OCI-M1 (cell line): Measurements from ENCODE around the gene TNIK.
"Not testable (repeated sequence)": the region's sequence is repeated elsewhere in the genome, so short reads cannot be mapped to it uniquely, and the experiment has no call there.

Source experiments
- DNase-seq: peaks from one replicate; lab custom pipeline; 2025; lab: John Stamatoyannopoulos, UW

The TNIK gene

DNA sequence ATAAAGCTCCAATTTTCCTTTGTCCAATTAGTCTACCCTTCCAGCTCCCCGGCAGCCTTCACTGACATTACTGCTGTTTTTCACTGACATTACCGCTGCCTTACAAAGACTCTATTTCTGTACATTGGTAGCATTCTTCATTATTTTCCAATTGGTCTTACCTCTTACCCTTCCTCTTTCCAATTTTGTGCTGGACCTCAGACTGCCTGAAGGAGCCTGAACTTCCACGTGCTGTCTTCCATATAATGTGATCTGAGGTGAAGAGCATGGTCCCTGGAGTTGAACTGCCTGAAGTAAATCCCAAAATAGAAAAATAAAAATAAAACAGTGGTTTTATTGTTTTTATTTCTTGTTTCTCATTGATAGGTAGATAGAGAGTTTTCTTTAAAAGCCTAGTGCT is 9.2 kb upstream of the TNIK start:
- no peak for DNase-seq

DNA sequence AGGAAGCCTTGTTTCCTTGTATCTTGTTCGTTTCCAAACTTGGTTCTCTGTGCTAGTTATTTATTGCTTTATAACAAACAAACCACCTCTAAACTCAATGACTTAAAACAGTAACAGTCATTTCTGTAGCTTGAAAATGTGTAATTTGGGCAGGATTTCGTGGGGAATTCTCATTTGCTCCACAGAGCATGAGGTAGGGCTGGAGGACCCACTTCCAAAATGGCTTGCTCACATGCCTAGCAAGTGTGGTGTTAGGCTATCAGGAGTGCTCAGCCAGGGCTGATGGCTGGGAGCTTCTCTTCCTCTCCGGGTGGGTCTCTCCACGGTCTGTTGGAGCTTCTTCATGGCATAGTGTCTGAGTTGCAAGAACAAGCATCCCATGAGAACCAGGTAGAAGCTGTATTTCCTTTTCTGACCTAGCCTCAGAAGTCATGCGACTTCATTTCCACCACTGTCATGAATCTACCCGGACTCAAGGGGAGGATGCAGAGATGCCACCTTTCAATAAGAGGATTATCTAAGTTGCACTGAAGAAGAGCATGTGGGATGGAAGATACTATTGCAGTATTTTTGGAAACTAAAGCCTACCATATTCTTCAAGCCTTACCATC is 8.2 kb upstream of the TNIK start:
- DNase-seq, result no peak

DNA sequence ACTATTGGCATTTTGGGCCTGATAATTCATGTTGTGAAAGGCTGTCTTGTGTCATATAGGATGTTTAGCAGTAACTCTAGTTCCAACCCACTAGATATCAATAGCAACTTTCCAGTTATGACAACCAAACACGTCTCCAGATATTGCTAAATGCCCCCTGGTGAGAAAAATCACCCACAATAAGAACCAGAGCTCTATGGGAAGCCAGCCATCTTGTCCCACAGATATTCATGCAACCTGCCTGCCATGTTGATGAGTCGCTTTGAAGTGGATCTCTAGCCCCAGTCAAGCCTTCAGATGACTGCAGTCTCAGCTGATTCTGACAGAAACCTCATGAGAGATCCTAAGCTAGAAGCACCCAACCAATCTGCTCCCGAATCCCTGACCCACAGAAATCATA is 5.6 kb upstream of the TNIK start:
- no peak for DNase-seq

DNA sequence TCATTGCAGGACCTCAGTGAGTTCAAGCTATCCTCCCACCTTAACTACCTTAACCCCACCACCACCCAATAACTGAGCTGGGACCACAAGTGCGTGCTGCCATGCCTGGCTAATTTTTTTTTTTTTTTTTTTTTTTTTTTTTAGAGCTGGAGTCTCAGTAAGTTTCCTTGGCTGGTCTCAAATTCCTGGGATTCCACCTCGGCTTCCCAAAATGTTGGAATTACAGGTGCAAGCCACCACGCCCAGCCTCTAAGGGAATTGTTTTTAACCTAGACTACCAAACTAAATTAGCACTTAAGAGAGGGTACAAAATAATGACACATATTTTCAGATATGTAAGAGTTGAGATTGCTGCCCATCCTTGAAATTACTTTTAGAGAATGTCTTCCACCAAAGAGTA is 4.3 kb upstream of the TNIK start:
- DNase-seq, result no peak

DNA sequence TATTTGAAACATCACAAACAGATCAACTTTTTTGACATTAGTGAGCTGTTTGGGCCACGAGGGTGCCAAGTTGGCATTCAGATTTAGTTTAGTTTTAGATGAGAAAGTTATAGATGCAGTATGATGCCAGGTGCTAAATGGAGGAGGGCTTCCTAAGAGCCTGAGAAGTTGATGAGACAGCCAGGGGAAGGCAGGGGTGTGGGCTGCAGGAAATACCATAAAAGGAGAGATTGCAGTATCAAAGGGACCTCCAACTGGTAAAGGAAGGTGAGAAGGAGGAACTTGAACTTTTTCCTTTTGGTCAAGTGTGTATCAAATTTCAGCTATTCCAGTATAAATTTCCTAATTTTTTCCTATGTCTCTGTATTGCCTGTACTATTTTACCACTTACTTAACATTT is 2.0 kb upstream of the TNIK start:
- DNase-seq, result peak; percentile 56

DNA sequence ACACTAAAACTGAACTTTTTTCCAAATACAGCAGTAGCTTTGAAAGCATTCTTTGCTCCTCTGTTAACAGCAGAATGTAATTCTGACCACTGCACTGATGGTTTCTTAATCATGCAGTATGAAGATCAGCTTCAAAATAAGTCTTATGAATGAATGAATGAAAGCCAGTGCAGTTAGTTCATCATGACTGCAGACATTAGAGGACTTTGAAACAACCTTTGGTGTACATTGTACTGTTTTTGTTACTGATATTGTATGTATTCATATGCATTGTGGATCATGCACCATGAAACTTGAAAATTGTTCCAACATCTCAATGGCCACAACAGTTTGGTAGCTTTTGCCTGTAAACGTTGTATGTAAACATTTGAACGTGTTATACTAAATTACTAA is 1.3 kb upstream of the TNIK start:
- DNase-seq, result peak; percentile 61

DNA sequence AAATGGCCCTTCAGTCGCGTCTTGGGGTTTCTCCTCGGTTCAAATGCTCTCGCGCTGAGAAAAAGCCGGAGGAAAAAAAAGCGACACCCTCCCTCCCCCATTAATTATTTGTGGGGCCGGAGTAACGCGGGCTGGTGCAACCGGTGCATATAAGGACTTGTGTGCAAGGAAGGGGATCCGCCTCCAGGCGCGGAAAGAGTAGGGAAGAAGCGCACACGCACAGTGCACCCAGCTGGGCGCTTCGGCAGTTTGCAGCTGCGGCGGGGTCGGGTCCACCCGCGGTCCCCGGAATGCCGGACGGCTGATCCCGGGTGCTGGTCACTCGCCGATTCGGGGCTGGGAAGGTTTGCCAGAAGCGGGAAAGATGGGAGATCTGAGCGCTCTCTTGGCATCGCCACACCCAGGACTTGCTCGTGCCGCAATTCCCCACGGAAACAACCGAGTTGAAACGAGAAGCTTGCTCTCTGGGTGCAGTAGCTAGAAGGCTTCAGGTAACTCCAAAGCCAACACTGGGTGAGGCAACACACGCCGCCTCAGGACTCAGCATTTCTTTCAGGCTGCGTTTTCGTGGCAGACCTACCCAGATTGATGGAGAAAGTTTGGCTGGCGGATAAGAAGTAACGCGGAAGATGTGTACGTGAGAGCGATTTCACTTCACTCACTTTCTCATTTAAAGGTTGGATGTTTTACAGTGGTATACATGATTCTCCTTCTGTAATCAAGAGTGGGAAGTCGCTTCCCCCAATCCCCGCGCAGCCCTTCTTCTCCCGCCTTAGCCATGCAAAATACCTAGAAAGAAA is 720 bp upstream of the TNIK start:
- DNase-seq, result peak; percentile 90

DNA sequence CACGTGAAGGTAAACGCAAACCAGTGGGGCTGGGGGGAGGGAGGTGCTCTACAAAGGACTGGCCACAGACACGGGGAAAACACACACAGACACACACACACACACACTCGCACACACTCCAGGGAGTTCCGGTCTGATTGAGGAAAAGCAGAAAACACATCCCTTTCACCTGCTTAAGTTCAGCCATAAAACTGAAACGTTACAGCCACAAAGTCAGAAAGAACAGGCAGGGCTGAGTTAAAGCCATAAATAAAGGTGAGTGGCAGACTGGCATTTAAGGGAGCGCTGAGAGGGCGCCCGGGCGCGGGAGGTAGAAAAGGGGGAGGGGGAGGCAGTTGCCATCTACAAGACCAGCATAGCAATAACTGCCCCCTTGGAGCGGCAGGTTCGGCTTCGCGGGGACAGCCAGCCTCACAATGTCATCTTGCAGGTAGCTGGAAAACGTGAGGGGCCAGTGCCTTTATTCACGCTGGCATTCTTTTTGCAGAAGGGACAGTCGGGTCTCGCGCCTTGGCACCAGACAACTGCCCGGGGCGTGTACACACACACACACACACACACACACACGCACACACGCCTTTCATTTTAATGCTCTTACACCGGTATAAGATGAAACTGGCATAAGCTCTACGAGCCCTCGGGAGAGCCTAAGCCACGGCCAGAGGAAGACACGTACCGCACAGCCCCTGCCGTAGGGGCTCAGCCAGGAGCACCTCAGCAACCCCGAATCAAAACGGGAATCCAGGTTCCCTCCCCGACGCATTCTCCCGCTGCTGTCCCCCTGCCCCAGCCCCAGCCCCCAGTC is 866 bp downstream of the TNIK start:
- DNase-seq, result peak; percentile 57

DNA sequence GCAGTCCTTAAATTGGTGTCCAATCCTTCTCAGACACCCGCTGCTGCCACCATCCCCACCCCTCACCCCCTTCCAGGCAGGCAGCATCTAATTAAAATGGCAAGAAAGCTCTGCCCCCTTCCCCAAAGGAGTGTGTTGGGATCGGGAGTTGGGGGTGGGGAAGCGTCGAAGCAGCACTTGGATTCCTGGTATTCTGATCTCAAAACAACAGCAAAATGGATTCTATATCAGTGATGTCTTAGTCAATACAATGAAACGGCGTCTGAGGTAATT is 1.4 kb downstream of the TNIK start:
- no peak for DNase-seq

DNA sequence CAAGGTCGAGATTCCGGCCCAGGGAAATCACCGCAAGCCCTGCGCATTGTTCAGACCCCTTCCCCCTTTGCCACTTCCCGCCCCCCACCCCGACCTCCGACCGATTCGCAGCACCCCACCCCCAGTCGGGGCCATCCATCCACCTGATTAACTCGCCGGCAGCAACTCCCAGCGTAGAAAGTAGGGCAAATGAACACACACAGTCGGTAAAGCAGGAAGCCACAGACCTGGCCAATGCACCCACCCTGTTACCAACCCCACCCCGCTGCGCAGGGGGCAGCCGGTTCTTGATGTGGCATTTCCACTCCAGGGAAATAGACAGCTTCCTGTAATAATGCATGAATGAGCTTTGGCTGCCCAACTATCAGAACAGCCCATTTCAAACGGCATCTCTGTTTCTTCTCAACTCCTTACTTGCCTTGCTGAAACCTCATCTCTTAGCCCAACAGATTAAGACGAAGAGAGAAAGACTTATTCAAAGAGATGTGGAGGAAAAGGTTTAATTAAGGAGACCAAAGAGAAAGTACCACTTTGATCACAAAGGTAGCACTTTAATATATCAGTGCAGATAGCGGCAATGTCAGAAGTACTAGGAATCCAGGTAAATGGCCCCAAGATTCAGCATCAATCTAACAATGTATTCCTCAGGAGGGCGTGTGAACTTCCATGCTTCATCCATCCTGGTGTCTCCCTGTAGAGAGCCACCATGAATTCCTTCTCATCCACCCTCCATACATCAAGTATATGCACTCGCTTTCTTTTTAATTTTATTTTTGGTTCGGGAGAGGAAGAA is 1.9 kb downstream of the TNIK start:
- DNase-seq, result peak; percentile 26

DNA sequence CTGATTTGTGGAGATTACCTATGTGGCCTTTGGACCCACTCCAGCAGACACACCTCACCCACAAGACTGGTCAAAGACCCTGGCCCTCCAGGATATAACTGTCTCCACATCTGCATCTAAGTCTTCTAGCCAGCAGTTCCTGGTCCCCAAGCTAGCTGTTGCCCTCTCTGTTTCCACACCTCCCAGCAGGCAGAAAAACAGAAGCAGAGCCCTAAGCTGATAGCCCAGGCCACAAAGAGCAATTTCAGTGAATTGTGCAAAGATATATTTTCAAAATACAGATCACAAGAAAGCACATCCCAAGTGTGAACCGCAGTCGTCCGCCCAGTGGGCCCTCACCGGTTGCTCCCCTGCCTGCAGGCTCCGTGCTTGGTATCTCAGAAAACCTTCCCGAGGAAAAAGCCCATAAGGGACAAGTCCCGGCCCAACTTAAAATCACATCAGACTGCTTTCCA is 2.6 kb downstream of the TNIK start:
- DNase-seq, result no peak

DNA sequence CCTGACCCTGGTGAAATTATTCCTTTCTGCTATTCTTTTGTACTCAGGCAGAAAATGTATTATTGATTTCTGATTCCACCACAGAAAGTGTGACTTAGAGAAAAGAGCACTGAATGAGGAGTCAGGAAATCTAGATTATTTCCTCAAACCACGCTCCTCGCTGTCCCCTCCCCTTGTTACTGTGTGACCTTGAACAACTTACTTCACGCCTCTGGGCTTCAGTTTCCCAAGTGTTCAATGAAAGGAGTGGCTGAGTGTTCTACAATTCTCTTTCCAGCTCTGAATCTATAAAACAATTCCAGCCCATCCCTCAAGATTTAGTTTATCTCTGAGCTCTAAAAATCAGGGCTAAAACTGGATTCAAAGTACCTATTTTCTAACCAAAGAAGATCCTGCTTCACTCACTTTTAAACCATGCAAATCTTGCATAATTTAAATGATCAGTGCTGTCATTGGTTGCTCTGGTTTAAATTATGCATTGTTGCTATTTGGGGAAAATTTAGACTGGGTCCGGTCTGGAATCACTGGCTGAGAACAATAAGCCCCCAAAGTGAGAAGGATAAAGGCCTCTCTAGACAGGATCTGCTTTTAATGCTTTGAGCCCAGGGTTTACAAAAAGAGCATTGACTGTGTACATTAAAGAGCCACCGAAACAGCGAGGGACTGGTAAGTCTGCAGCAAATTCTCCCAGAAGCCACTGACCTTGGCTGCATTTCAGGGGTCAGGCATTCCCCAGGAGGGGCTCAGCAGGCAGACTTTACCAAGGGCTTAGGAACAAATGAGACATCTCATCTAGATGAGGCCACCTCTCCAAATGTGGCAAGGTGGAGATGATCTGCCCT is 3.2 kb downstream of the TNIK start:
- DNase-seq, result no peak

DNA sequence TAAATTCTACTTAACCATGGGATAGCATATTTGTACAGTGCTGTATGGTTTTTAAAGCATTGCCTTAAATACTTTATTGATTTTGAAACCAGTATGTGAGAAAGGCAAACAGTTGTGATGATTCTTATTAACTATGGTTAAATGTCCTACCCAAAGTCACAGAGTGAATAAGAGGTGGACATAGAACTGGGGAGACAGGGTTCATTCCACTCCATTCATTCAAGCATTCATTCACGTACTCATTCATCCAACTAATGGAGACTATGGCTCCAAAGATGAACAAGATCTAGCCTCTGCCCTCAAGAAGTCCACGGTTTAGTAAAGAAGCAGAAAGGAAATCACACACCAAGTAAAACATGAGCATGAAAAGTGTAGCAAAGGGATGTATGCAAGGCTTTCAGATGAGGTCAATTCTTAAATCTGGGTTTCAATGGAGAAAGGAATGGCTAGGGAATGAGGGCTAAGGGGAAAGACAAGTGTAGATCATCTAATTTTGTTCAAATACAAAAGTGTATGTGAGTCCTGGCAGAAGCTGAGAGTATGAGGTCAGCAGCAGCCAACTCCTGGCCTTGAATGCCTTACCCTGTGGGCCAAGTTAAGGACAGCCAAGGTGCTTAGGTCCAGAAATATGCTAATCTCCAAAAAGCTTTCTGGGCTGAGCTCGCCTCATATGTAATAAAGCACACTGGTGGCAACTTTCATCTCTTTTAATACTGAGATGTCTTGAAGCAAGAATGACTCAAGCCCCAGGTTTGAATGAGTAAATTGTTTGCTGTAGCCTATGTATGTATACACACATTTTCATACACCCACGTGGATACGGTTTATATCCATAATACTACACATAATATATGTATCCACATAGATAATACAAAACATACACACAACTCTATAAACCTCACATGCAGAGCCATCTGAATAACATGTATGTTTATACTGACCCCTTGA is 4.3 kb downstream of the TNIK start:
- DNase-seq, result no peak

DNA sequence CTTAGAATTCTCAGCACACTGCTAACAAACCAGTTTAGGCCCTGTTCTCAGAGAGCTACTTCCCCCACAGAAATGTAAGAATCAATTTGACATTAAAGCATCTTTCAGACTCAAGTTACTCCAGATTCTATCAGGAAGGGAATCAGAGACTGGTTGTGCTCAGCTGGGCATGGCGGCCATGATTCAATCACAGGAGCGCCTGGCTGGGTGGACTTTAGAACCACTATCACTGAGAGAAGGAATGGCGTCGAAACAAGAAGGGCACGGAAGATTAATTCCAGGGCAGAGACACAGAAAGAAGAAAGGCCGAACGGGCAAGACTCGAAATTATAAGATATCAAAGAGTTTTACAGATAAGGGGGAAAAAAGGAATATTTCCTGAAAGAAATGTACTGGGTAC is 6.2 kb downstream of the TNIK start:
- DNase-seq, result no peak

DNA sequence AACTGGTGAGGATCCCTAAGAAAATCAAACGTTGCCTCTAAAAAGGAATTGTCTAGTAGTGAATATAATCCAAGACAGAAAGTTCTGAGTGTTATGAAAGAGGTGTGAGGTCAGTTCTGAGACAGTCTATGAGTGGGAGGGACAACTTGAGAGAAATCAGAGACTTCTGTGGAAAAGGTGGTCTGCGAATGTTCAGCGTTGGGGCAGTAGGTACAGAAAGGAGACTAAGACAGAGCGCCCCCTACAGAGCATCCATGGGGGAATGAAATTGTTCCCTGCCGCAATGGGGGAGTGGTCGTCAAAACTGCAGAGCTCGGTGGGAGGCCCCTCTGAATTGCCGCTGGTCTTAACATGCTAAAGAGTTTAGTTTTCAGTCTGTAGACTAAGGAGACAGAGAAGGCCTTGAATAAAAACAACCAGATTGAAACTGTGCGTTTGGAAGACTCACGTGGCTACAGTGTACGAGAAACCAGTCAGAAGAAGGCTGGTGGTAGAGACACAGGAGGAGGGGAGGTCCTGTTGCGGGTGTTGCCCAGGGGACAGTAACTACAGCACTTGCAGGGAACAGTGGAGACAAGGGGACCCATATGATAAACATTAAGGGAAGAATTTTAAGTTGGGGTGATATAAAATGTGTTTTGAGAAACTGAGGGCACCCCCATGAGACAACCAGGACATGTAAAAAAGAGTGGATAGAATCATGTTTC is 6.9 kb downstream of the TNIK start:
- DNase-seq, result no peak

DNA sequence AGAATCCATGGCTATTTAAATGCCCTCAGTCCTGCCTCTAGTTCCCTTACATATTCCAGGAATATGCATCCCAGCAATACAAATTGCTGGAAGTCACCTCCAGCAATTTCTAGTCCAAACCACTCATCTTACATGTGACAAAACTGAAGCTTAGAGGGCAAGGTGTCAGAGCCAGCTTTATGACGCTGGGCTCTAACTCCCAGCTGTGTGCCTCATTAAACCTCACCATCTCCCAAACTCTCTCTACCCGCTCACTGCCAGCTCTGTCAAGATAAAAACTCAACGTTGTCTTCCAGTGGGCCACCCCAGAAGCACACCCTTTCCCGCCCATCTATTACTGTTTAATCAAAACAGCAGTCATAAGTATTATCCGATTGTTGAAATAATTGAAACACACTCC is 7.9 kb downstream of the TNIK start:
- DNase-seq, result no peak

DNA sequence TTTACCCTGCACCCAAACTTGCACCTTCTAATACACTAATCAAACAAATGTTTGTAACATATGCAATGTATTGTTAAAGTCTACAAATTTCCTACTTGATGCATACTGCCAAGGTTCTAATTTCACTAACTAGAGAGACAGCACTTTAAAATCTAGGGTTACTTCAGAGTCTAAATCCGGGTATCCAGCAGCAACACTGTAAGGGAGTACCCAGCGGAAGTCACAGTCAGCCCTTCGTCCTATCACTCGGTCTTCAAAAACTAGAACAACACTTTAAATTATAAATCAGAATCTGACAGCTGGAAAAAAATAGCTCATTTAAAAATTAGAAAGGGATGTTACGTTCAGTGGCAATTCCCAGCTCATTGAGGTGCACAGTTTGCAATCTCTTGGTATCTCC is 8.3 kb downstream of the TNIK start:
- no peak for DNase-seq

DNA sequence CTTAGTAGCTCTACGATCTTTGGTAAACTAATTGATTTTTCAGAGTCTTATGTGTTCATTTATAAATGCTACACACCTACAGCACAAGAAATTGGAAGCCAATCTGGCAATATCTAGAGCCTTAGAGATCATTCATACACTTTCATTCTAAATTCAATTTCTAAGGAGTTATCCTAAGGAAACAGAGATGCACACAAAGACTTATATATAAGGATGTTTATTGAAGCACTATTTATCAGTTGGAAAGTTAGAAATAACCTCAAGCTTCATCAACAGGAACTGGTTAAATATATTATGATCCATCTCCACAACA is 12.7 kb downstream of the TNIK start:
- DNase-seq, result not testable (repeated sequence)

DNA sequence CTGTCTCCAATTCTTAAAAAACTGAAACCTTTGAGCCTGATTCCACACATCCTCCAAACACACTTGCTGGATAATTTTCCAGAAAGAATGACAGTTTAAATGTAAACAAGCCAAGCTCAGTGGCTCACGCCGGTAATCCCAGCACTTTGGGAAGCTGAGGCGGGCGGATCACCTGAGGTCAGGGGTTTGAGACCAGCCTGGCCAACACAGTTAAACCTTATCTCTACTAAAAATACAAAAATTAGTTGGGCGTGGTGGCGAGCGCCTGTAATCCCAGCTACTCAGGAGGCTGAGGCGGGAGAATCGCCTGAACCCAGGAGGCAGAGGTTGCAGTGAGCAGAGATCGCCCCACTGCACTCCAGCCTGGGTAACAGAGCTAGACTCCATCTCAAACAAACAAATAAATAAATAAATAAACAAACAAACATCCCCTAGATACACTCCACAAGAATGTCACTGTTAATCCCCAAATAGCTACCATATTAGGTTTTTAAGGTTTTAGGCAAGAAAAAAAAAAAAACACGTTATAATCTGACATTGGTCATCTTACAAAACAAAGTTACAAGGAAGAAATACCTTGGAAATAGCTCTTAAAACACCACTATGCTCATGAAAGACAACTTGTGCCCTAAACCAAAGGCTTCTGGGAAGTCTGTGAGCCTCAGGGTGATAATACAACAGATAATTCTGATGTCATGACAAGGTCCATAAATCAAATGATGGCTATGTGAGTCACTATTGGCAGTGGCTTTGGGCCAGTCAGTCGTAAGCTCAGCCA is 13.2 kb downstream of the TNIK start:
- peak; percentile 75 for DNase-seq
